ENCODE results near the gene SVOPL. TPM values are rescaled to one million over a fixed set of nuclear protein-coding genes. Genes with fewer than 3 reads are reported as not detected.

The SVOPL gene
- total RNA-seq, 1 experiment from 2014 or later = not detected

- no peak overlapping the region for H3K4me3 ChIP-seq (replicated peaks in 1 of 2; ENCODE audit: low read depth in 1 of 2, low read length in 2 of 2)
- intact Hi-C loops (cut with micrococcal nuclease) = no loop called here
- DNase-seq (ENCODE audit: low read depth, low spot score) (no peak), ATAC-seq (no peak)
- no peak overlapping the region for H3K4me2 ChIP-seq (ENCODE audit: low read length)
- no peaks in the 10 kb centered on the region for H3K36me3 ChIP-seq (ENCODE audit: control insufficient read depth in 1 of 2, insufficient read depth in 2 of 2, low read length in 2 of 2)
- no peak overlapping the region for H2AFZ ChIP-seq (ENCODE audit: low read depth, low read length, poor library complexity, severe bottlenecking)
- no peaks in the 10 kb centered on the region for H4K20me1 ChIP-seq (ENCODE audit: insufficient read depth)
- ChIA-PET CTCF (no interaction called here), POLR2A (no interaction called here), RAD21 (ENCODE audit: low non-redundant PET in 1 of 2, low total read pairs in 2 of 2, uncharacterized antibody in 2 of 2, unreplicated experiment in 2 of 2) (no interaction called here)
- H3K27ac ChIP-seq (ENCODE audit: low read depth, low read length) = no peak overlapping the region
- no peaks in the 10 kb centered on the region for H3K79me2 ChIP-seq (ENCODE audit: insufficient read depth, low read length)
- no peaks in the 10 kb centered on the region for H3K9me2 ChIP-seq (ENCODE audit: insufficient read depth)
- no peaks in the 10 kb centered on the region for H3K9me3 ChIP-seq (ENCODE audit: control insufficient read depth in 1 of 2, insufficient read depth in 1 of 2, low read depth in 1 of 2, low read length in 2 of 2)
- H3K9ac ChIP-seq (ENCODE audit: low read length) = no peak overlapping the region
- H3K4me1 ChIP-seq (ENCODE audit: control insufficient read depth in 1 of 2, insufficient read depth in 2 of 2, low read length in 2 of 2) = no peaks in the 10 kb centered on the region
- TF ChIP-seq SRF (IDR thresholded peaks at IDR 0.05; ENCODE audit: low read depth) = no peak
- TF ChIP-seq, protein P1, sequence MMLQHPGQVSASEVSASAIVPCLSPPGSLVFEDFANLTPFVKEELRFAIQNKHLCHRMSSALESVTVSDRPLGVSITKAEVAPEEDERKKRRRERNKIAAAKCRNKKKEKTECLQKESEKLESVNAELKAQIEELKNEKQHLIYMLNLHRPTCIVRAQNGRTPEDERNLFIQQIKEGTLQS (IDR thresholded peaks at IDR 0.05) = no peak
- no peak for TF ChIP-seq EZH2phosphoT487 (IDR thresholded peaks at IDR 0.05; ENCODE audit: borderline replicate concordance)
- TF ChIP-seq TCF7L2 (IDR thresholded peaks at IDR 0.05; ENCODE audit: borderline replicate concordance, extremely low read depth, insufficient read depth, insufficient read length) = no peak
- TF ChIP-seq JUND (IDR thresholded peaks at IDR 0.05) = no peak
- no peak for TF ChIP-seq ELF1 (IDR thresholded peaks at IDR 0.05; ENCODE audit: borderline replicate concordance, low read depth)
- no peak for TF ChIP-seq SP1 (IDR thresholded peaks at IDR 0.05; ENCODE audit: low read depth)
- no peak for TF ChIP-seq FOSL1 (IDR thresholded peaks at IDR 0.05; ENCODE audit: low read depth)
- no peak for TF ChIP-seq CEBPB (IDR thresholded peaks at IDR 0.05; ENCODE audit: low read depth)
- TF ChIP-seq EGR1 (IDR thresholded peaks at IDR 0.05; ENCODE audit: low read depth) = no peak
- no peak for TF ChIP-seq ZNF274 (IDR thresholded peaks at IDR 0.05; ENCODE audit: low read depth, low read length)
- TF ChIP-seq POLR2A (IDR thresholded peaks at IDR 0.05; ENCODE audit: borderline replicate concordance, extremely low read depth, insufficient read depth, insufficient read length) = no peak
- TF ChIP-seq, protein P2, sequence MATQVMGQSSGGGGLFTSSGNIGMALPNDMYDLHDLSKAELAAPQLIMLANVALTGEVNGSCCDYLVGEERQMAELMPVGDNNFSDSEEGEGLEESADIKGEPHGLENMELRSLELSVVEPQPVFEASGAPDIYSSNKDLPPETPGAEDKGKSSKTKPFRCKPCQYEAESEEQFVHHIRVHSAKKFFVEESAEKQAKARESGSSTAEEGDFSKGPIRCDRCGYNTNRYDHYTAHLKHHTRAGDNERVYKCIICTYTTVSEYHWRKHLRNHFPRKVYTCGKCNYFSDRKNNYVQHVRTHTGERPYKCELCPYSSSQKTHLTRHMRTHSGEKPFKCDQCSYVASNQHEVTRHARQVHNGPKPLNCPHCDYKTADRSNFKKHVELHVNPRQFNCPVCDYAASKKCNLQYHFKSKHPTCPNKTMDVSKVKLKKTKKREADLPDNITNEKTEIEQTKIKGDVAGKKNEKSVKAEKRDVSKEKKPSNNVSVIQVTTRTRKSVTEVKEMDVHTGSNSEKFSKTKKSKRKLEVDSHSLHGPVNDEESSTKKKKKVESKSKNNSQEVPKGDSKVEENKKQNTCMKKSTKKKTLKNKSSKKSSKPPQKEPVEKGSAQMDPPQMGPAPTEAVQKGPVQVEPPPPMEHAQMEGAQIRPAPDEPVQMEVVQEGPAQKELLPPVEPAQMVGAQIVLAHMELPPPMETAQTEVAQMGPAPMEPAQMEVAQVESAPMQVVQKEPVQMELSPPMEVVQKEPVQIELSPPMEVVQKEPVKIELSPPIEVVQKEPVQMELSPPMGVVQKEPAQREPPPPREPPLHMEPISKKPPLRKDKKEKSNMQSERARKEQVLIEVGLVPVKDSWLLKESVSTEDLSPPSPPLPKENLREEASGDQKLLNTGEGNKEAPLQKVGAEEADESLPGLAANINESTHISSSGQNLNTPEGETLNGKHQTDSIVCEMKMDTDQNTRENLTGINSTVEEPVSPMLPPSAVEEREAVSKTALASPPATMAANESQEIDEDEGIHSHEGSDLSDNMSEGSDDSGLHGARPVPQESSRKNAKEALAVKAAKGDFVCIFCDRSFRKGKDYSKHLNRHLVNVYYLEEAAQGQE (IDR thresholded peaks at IDR 0.05; ENCODE audit: low read depth) = no peak
- TF ChIP-seq, protein P3, sequence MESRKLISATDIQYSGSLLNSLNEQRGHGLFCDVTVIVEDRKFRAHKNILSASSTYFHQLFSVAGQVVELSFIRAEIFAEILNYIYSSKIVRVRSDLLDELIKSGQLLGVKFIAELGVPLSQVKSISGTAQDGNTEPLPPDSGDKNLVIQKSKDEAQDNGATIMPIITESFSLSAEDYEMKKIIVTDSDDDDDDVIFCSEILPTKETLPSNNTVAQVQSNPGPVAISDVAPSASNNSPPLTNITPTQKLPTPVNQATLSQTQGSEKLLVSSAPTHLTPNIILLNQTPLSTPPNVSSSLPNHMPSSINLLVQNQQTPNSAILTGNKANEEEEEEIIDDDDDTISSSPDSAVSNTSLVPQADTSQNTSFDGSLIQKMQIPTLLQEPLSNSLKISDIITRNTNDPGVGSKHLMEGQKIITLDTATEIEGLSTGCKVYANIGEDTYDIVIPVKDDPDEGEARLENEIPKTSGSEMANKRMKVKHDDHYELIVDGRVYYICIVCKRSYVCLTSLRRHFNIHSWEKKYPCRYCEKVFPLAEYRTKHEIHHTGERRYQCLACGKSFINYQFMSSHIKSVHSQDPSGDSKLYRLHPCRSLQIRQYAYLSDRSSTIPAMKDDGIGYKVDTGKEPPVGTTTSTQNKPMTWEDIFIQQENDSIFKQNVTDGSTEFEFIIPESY (IDR thresholded peaks at IDR 0.05; ENCODE audit: extremely low read depth, insufficient replicate concordance, low read length) = no peak
- no peak for TF ChIP-seq CTCF (IDR thresholded peaks at IDR 0.05 in 2 of 3, conservative IDR thresholded peaks at IDR 0.05 in 1 of 3; ENCODE audit: borderline replicate concordance in 1 of 3, insufficient read depth in 1 of 3, low read depth in 2 of 3, low read length in 2 of 3)
- TF ChIP-seq SIN3A (IDR thresholded peaks at IDR 0.05; ENCODE audit: low read depth) = no peak
- TF ChIP-seq YY1 (IDR thresholded peaks at IDR 0.05; ENCODE audit: extremely low read depth, insufficient replicate concordance, low read depth, low read length) = no peak
- TF ChIP-seq ZFX (IDR thresholded peaks at IDR 0.05) = no peak
- TF ChIP-seq RAD21 (IDR thresholded peaks at IDR 0.05; ENCODE audit: low read depth) = no peak
- TF ChIP-seq CBX3 (IDR thresholded peaks at IDR 0.05; ENCODE audit: low read depth) = no peak
- 0 out of 2 replicates have a peak, but pooled peaks cover 9% of the 10 kb centered on the region for H3K27me3 ChIP-seq (ENCODE audit: insufficient read depth, low read length)
- BruUV-seq (replicated peaks) = no TSS peak
These were observed 6.1 kb downstream of the SVOPL start for GRCh38 chr7:138695106-138695505.

Measured in HCT116 (cell line).